Lower leg skin (tissue), 3 donors: ENCODE measurements around the gene AKAP8L.

Experiments
- CTCF ChIP-seq, 3 donors: fragments of 450-650 bp; IDR thresholded peaks; one replicate each; pipeline ENCODE4 v1.5.1; 2016; ENCODE audit warnings: antibody characterized with exemption in 3 of 3, mild to moderate bottlenecking in 3 of 3, moderate library complexity in 2 of 3
- POLR2A ChIP-seq, 2 donors: fragments of 450-650 bp; IDR thresholded peaks; one replicate each; pipeline ENCODE4 v1.6.1; 2016 to 2017; ENCODE audit warnings: antibody characterized with exemption in 2 of 2, mild to moderate bottlenecking in 1 of 2, moderate library complexity in 1 of 2

- TF ChIP-seq CTCF (IDR thresholded peaks at IDR 0.05) = no peak
- no peak for TF ChIP-seq POLR2A (IDR thresholded peaks at IDR 0.05)
These were observed 11.2 kb upstream of the AKAP8L start for GRCh38 chr19:15429825-15430467.
